Sigmoid colon (tissue), 4 donors: ENCODE measurements around the gene TMEM255A.

Experiments used
- EP300 ChIP-seq, 4 donors: sonication (generic); formaldehyde crosslinking; IDR thresholded peaks; one replicate each; pipeline ENCODE4 v1.6.1; 2017; ENCODE audit warnings: antibody characterized with exemption in 4 of 4
- POLR2A ChIP-seq, 2 donors: fragments of 450-650 bp; IDR thresholded peaks; one replicate each; pipeline ENCODE4 v1.6.1; 2016; ENCODE audit warnings: antibody characterized with exemption in 2 of 2, mild to moderate bottlenecking in 2 of 2, moderate library complexity in 2 of 2
- POLR2AphosphoS5 ChIP-seq, 4 donors: sonication (generic); formaldehyde crosslinking; IDR thresholded peaks; one replicate each; pipeline ENCODE4 v1.6.1; 2017; ENCODE audit warnings: antibody characterized with exemption in 4 of 4
- TF ChIP-seq, protein P1 (sequence below), 4 experiments: fragments of 450-650 bp in 3 of 4; fragments of 200-600 bp in 1 of 4; IDR thresholded peaks; one replicate each; pipeline ENCODE4 v1.5.1; 2016 to 2019; ENCODE audit warnings: antibody characterized with exemption in 4 of 4, mild to moderate bottlenecking in 3 of 4, moderate library complexity in 2 of 4

- TF ChIP-seq, protein P1, sequence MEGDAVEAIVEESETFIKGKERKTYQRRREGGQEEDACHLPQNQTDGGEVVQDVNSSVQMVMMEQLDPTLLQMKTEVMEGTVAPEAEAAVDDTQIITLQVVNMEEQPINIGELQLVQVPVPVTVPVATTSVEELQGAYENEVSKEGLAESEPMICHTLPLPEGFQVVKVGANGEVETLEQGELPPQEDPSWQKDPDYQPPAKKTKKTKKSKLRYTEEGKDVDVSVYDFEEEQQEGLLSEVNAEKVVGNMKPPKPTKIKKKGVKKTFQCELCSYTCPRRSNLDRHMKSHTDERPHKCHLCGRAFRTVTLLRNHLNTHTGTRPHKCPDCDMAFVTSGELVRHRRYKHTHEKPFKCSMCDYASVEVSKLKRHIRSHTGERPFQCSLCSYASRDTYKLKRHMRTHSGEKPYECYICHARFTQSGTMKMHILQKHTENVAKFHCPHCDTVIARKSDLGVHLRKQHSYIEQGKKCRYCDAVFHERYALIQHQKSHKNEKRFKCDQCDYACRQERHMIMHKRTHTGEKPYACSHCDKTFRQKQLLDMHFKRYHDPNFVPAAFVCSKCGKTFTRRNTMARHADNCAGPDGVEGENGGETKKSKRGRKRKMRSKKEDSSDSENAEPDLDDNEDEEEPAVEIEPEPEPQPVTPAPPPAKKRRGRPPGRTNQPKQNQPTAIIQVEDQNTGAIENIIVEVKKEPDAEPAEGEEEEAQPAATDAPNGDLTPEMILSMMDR (IDR thresholded peaks at IDR 0.05): no peak
- no peak for TF ChIP-seq POLR2A (IDR thresholded peaks at IDR 0.05)
- no peak for TF ChIP-seq POLR2AphosphoS5 (IDR thresholded peaks at IDR 0.05)
- no peak for TF ChIP-seq EP300 (IDR thresholded peaks at IDR 0.05)
Observed at GRCh38 chrX:120357186-120357585, 45.9 kb upstream of the TMEM255A start.
